ENCODE results near the gene ZNF740.

GRCh38 chr12:53217931-53218307 lies 37.4 kb downstream of the ZNF740 start:
- TF ChIP-seq CTCF (IDR thresholded peaks at IDR 0.05) (no peak), EZH2 (IDR thresholded peaks at IDR 0.05) (no peak)
